ENCODE results near the gene TAOK1. TPM values are rescaled to one million over a fixed set of nuclear protein-coding genes. Genes with fewer than 3 reads are reported as not detected.

Gene TAOK1
- total and polyA plus RNA-seq, 10 of the 15 experiments (the other 5 are each of a cell fraction or from before 2014, with no cell fraction given): 2.0 to 27.1 (median 11.8) TPM

DNA sequence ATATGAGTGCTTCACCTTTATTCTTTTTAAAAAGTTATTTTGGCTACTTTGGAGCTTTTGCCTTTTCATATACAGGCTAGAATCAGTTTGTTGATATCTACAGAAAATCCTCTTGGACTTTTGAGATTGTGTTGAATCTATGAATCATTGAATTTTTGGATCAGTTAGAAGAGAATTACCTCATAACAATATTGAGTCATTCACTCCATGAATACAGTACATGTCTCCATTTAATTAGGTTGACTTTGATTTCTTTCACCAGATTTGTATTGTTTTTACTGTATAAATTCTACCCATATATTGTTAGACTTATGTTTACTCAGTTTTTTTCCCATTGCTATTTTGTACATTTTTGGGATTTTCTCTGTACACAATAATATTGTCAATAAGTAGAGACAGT is 54.4 kb downstream of the TAOK1 start (continued):
- TF ChIP-seq EGR1 (IDR thresholded peaks at IDR 0.05; ENCODE audit: borderline replicate concordance in 1 of 2, low read depth in 2 of 2, low read length in 2 of 2) (no peak), SPI1 (IDR thresholded peaks at IDR 0.05; ENCODE audit: borderline replicate concordance, insufficient read depth, low read depth, low read length) (no peak), CEBPZ (IDR thresholded peaks at IDR 0.05; ENCODE audit: low read depth, low read length) (no peak), PBX3 (IDR thresholded peaks at IDR 0.05; ENCODE audit: insufficient replicate concordance, low read depth, low read length) (no peak)

- no peak for FAIRE-seq
- H3K4me1 ChIP-seq (ENCODE audit: control insufficient read depth, insufficient read depth, low read length): no peaks in the 10 kb centered on the region
- BruUV-seq (replicated peaks): no TSS peak
- H3K4me3 ChIP-seq: no peak overlapping the region
- no peaks in the 10 kb centered on the region for H3K9me3 ChIP-seq (replicated peaks; ENCODE audit: control insufficient read depth, insufficient read depth, low read length)
- RAD21 ChIA-PET (ENCODE audit: unreplicated experiment): interaction anchor here (1.2 kb wide), 1 partner anchor 76 kb away, joined by 3 read pairs; no protein-coding TSS in a partner anchor
- SMC1A ChIA-PET (ENCODE audit: uncharacterized antibody, unreplicated experiment): no interaction called here
- TF ChIP-seq, protein P1, sequence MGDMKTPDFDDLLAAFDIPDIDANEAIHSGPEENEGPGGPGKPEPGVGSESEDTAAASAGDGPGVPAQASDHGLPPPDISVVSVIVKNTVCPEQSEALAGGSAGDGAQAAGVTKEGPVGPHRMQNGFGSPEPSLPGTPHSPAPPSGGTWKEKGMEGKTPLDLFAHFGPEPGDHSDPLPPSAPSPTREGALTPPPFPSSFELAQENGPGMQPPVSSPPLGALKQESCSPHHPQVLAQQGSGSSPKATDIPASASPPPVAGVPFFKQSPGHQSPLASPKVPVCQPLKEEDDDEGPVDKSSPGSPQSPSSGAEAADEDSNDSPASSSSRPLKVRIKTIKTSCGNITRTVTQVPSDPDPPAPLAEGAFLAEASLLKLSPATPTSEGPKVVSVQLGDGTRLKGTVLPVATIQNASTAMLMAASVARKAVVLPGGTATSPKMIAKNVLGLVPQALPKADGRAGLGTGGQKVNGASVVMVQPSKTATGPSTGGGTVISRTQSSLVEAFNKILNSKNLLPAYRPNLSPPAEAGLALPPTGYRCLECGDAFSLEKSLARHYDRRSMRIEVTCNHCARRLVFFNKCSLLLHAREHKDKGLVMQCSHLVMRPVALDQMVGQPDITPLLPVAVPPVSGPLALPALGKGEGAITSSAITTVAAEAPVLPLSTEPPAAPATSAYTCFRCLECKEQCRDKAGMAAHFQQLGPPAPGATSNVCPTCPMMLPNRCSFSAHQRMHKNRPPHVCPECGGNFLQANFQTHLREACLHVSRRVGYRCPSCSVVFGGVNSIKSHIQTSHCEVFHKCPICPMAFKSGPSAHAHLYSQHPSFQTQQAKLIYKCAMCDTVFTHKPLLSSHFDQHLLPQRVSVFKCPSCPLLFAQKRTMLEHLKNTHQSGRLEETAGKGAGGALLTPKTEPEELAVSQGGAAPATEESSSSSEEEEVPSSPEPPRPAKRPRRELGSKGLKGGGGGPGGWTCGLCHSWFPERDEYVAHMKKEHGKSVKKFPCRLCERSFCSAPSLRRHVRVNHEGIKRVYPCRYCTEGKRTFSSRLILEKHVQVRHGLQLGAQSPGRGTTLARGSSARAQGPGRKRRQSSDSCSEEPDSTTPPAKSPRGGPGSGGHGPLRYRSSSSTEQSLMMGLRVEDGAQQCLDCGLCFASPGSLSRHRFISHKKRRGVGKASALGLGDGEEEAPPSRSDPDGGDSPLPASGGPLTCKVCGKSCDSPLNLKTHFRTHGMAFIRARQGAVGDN (IDR thresholded peaks at IDR 0.05): no peak
- TF ChIP-seq POU2F2 (IDR thresholded peaks at IDR 0.05; ENCODE audit: borderline replicate concordance, low read depth, low read length) (no peak), BHLHE40 (IDR thresholded peaks at IDR 0.05; ENCODE audit: borderline replicate concordance in 1 of 2, low read depth in 2 of 2, low read length in 1 of 2) (no peak), ZNF274 (IDR thresholded peaks at IDR 0.05; ENCODE audit: insufficient read depth, insufficient read length) (no peak), SMARCA5 (IDR thresholded peaks at IDR 0.05) (no peak)
- H3K27me3 ChIP-seq (replicated peaks in 1 of 2; ENCODE audit: control insufficient read depth in 2 of 2, insufficient read depth in 2 of 2, low read length in 1 of 2): no peaks in the 10 kb centered on the region
- H2AFZ ChIP-seq (ENCODE audit: control insufficient read depth, low read depth, low read length): no peak overlapping the region
- H3K36me3 ChIP-seq (ENCODE audit: control insufficient read depth in 2 of 2, insufficient read depth in 2 of 2, low read length in 1 of 2): peaks cover 2 to 6% of the 10 kb centered on the region in 2 experiments; a peak in 2 of 4 replicates
- no peak overlapping the region for H3K4me2 ChIP-seq (ENCODE audit: control insufficient read depth, insufficient read depth)
- ATAC-seq: no peak
- H4K20me1 ChIP-seq (ENCODE audit: control insufficient read depth, insufficient read depth): no peaks in the 10 kb centered on the region
- H3K79me2 ChIP-seq (ENCODE audit: control insufficient read depth, insufficient read depth, low read length): peaks cover 46% of the 10 kb centered on the region
- in situ Hi-C loops (cut with MboI) (no loop called here), intact Hi-C loops (cut with micrococcal nuclease; ENCODE audit: unreplicated experiment) (no loop called here)
- H3K9ac ChIP-seq (ENCODE audit: control insufficient read depth, insufficient read depth, low read length): no peak overlapping the region
- POLR2A ChIA-PET: no interaction called here
- CTCF ChIA-PET: interaction anchor here (0.6 kb wide), 1 partner anchor 8 kb away, joined by 3 read pairs; no protein-coding TSS in a partner anchor
- DNase-seq (ENCODE audit: low read depth, low spot score): no peak
- no peak overlapping the region for H3K27ac ChIP-seq (ENCODE audit: control insufficient read depth, insufficient read depth)
Measured at GRCh38 chr17:29445844-29446243, 55.7 kb downstream of the TAOK1 start.

Measured in GM12878 (cell line).